ENCODE results near the gene PARM1.

- TF ChIP-seq CTCF (IDR thresholded peaks at IDR 0.05 in 2 of 3, conservative IDR thresholded peaks at IDR 0.05 in 1 of 3; ENCODE audit: insufficient read depth in 2 of 3, low read depth in 1 of 3, low read length in 3 of 3) (no peak), MCM3 (IDR thresholded peaks at IDR 0.05) (no peak), EP300 (IDR thresholded peaks at IDR 0.05; ENCODE audit: low read length) (no peak), ZNF644 (tag; IDR thresholded peaks at IDR 0.05; ENCODE audit: low read depth) (no peak), GABPA (tag; conservative IDR thresholded peaks at IDR 0.05; ENCODE audit: low read depth) (no peak), NBN (IDR thresholded peaks at IDR 0.05; ENCODE audit: low read depth) (no peak), KLF1 (tag; IDR thresholded peaks at IDR 0.05) (no peak), ZNF324 (CRISPR knock-in tag; IDR thresholded peaks at IDR 0.05) (no peak), POLR2AphosphoS5 (IDR thresholded peaks at IDR 0.05; ENCODE audit: control insufficient read depth, insufficient read depth, low read depth, low read length) (no peak), ZNF639 (CRISPR knock-in tag; conservative IDR thresholded peaks at IDR 0.05 in 1 of 2, IDR thresholded peaks at IDR 0.05 in 1 of 2) (no peak)
Measured at GRCh38 chr4:74997948-74998729, 65.2 kb downstream of the PARM1 start.
